ENCODE measurements around the gene PLXNA3.

The PLXNA3 gene

DNA sequence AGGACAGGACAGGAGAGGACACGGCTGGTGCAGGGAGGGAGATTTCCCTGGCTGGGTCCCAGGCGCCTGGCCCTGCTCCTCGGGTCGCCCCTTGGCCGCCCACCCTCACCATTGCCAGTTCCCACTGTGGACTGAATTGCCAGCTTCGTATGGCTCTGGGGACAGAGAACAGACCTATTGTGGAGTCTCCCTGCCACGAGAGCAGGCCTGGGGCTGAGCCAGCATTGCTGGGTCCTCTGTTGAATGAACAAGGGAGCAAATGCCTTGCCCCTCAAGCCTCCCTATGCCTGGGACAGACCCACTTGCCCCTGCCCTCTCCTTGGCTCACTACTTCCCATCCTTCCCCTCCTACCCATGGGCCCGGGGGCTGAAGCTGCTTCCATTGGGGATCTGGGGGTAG, 4.3 kb downstream of the PLXNA3 start:
- no peak for DNase-seq

DNA sequence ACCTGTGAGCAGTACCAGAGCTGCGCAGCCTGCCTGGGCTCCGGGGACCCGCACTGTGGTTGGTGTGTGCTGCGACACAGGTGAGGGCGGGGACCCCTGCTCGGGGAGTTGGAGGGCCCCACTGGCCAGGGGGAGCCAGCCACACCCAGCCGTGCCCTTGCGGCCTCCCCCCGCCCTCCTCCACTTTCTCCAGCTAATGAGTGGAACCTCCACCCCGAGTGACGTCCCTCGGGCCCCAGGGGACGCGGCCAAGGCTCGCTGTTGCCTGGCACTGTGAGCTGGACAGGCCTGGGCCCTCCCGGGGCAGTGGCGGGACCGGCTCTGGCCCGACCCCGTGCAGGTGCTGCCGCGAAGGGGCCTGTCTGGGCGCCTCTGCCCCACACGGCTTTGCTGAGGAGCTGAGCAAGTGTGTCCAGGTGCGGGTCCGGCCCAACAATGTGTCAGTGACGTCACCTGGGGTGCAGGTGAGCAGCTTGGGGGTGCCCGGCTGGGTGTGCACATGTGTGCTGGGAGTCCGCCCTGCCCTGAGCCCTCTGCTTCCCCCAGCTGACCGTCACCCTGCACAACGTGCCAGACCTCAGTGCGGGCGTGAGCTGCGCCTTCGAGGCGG, 5.6 kb downstream of the PLXNA3 start:
- DNase-seq, result no peak

DNA sequence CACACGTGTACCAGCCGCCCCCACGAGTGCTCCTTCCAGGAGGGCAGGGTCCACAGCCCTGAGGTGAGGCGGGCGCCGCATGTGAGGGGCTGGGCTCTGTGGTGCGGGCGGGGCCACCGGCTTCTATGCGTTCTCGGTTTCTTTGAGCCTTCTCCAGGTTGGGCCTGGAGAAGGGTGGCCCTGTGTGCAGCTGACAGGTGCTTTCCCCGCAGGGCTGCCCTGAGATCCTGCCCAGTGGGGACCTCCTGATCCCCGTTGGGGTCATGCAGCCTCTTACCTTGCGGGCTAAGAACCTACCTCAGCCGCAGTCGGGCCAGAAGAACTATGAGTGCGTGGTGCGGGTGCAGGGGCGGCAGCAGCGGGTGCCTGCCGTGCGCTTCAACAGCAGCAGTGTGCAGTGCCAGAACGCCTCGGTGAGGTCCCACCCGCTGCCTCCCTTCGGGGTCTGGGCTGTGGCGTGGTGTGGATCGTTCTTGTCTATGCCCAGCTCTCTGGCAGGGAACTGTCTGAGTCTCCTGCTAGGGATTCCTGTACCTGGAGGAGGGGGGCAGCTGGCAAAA, 6.8 kb downstream of the PLXNA3 start:
- no peak for DNase-seq

DNA sequence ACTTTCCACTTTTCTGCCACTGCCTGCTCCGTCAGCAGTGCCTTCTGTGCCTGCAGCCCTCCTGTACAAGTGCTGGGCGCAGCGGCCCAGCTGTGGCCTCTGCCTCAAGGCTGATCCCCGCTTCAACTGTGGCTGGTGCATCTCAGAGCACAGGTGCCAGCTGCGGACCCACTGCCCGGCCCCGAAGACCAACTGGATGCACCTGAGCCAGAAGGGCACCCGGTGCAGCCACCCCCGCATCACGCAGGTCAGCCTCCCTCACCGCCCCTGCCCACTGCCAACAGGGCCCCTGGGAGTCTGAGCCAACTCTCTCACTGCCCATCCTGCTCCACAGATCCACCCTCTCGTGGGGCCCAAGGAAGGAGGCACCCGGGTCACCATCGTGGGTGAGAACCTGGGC, 7.5 kb downstream of the PLXNA3 start:
- no peak for DNase-seq

DNA sequence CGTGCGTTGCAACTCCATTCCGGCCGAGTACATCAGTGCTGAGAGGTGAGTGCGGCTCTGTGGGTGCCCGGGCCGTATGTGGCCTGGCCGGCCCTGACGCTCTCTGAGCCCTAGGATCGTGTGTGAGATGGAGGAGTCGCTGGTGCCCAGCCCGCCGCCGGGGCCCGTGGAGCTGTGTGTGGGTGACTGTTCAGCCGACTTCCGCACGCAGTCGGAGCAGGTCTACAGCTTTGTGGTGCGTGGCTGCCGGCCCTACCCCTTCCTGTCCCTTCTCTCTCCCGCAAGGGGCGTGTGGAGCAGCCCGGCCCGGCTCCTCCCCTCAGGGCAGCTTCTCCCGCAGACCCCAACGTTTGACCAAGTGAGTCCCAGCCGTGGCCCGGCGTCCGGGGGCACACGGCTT, 8.0 kb downstream of the PLXNA3 start:
- no peak for DNase-seq

DNA sequence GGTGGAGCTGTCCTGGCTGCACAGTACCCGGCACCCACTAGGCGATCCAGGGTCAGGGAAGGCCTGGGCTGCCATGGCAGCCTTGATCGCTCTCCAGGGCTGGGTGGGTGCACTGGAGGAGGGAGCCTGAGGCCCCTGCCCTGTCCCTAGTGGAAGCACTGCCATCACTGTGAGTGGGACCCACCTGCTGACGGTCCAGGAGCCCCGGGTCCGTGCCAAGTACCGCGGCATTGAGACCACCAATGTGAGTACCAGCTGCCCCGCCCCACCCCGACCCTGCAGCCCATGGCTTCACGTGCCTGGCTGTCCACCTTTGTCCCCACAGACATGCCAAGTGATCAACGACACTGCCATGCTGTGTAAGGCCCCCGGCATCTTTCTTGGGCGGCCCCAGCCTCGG, 8.8 kb downstream of the PLXNA3 start:
- no peak for DNase-seq

DNA sequence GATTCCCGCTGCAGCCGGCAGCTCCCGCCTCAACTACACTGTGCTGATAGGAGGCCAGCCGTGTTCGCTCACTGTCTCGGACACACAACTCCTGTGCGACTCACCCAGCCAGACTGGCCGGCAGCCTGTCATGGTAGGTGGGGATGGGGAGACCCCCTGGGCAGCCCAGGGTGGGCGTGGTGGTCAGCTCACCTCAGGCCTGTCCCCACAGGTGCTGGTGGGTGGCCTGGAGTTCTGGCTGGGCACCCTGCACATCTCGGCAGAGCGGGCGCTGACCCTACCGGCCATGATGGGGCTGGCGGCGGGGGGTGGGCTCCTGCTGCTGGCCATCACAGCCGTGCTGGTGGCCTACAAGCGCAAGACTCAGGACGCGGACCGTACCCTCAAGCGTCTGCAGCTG, 9.5 kb downstream of the PLXNA3 start:
- DNase-seq, result no peak

DNA sequence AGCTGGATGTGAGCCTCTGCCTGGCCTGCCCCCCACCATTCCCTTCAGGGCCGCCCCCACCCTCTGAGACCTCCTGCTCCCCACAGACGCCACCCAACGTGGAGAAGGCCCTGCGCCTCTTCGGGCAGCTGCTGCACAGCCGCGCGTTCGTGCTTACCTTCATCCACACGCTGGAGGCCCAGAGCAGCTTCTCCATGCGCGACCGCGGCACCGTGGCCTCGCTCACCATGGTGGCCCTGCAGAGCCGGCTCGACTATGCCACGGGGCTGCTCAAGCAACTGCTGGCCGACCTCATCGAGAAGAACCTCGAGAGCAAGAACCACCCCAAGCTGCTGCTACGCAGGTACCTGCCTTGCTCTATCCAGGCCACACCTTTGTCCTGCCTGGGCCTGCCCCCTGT, 10.1 kb downstream of the PLXNA3 start:
- no peak for DNase-seq

DNA sequence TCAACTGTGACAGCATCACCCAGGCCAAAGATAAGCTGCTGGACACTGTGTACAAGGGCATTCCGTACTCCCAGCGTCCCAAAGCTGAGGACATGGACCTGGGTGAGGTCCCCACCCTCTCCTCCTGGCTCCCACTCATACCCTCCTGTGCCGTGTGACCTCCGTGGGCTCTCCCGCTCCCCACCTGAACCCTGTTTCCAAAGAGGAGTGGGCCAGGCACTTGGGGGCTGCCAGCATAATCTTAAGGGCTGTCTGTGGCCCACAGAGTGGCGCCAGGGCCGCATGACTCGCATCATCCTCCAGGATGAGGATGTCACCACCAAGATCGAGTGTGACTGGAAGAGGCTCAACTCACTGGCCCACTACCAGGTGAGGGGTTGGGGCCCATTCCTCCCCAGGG, 11.0 kb downstream of the PLXNA3 start:
- DNase-seq, result no peak

DNA sequence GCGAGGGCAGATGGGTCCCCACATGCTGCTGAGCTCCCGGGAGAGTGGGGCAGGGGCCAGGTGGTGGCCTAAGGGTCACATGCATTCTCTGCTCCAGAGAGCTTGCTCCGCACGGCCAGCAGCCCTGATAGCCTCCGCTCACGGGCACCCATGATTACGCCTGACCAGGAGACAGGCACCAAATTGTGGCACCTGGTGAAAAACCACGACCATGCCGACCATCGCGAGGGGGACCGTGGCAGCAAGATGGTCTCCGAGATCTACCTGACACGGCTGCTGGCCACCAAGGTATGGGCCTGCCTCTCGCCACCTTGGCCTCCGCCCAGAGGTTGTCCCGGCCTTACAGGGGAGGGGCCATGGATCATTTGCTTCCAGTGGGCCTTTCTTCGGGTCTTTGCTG, 11.8 kb downstream of the PLXNA3 start:
- DNase-seq, result no peak

DNA sequence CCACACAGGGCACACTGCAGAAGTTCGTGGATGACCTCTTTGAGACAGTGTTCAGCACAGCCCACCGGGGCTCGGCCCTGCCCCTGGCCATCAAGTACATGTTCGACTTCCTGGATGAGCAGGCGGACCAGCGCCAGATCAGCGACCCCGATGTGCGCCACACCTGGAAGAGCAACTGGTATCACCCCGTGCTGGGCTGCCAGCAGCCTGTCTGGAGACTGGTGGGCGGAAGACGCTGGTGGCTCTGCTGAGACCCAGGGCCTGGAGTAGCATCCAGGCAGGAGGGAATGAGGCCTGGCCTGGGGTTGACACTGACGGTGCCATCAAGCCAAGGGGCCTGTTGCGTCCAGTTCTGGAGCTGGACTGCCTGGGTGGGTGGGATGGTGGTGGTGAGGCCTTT, 12.4 kb downstream of the PLXNA3 start:
- no peak for DNase-seq

DNA sequence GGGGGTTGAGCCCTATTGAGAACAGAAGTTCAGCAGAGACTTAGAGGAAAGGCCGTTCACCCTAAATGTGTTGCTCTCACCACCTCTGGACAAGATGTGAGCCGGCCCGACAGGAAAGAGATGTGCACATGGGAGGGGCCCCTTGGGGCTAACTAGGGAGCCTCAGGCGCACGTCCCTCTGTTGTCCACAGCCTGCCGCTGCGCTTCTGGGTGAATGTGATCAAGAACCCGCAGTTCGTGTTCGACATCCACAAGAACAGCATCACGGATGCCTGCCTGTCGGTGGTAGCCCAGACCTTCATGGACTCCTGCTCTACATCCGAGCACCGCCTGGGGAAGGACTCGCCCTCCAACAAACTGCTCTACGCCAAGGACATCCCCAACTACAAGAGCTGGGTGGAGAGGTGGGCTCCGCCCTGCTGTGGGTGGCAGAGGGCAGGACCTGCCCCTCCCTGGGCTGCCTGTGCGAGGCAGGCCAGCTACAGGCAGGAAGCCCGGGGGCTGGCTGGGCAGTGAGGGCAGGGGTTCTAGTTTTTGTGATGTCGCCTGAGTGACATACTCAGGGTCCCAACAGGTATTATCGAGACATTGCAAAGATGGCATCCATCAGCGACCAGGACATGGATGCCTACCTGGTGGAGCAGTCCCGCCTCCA, 13.0 kb downstream of the PLXNA3 start:
- DNase-seq, result no peak

DNA sequence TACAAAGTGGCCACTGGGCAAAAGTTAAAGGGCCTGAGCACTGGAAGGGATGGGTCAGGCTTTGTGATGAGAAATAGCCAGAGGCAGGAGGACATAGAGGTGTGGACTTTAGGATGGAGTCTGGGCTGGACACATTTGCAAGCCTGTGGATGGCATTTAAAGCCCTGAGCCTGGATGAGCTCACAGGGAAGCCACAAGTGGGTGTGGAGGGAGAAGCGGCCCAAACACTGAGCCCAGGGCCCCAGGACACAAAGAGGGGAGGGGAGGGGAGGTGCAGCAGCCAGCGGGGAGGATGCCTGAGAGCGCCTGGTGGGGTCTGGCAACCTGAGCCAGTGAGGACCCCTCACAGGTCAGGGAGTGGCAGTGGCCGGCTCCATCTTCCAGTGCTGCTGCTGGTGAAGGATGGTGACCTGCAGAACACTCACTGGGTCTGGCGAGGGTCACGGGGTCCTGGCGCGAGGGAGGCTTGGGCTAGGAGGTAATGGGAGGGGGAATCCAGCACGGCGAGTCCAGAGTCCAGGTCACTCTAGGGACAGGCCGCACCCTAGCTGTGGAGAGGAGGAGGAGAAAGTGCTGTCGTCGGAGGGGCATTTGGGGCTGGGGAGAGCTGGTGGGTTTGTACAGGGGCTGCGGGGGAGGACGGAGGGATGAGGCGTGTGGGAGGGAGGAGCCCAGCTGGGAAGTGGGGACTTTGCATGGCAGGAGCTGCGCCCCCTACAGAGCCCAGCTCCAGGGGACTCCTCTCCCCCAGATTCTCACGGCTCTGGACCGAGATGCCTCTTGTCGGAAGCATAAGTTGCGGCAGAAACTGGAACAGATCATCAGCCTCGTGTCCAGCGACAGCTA, 14.0 kb downstream of the PLXNA3 start:
- DNase-seq, result no peak

DNA sequence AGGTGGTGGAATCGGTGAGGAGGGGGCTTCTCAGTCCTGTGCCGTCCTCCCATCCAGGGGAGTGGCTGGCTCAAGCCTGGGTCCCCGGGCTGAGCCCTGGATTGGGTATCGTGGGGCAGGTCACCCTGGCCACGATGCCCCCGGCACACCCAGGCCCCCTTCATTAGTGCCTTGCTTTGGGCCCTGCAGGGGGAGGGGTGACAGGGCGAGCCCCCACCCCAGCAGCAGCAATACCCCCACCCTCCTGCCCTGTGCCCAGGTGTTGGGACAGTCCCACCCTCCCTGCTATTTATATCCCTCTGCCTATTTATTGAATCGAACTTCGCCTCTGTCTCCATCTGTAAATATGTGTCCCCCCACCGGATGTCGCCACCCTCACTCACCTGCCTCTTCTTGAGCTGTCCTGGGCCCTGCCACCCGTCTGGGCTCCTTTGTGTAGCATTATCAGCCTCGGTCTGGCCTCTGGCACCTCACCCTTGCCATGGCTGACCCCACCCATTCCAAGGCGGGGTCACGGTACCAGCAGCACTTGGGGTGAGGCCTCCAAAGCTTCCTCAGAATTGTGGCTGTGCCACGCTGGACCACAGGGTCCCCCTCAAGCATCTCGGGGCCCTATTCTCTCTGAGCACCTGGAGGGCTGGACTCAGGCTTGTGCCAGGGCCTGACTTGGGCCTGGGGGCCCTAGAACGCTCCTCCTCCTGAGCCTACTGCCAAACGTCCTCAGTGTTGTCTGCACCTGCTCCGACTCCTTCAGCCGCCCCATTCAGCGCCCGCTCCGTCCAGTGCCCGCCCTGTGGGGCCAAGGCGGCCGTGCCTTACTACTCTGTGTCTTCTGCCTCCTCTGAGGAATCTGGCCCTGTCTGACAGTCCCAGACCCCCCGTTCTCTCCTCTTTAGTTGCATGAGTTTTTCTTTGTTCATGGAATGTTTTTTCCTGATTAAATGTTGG, 14.9 kb downstream of the PLXNA3 start:
- DNase-seq, result no peak

DNA sequence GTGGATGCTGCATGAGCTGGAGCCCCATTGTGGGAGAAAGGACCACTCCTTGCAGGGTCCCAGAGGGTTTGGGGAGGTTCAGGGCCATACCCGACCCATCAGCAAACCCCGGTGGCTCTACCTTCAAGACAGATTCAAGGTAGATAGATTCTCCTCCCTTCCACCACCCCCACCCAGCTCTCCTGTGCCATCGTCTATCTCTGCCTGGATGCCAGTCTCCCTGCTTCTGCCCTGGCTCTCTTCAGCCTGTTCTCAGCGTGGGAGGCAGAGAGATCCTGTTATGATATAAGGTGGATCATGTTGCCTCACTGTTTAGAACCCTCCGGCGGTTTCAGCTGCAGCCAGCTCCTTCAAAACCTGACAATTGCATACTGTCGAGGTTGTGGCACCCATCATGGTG, 15.6 kb downstream of the PLXNA3 start:
- DNase-seq, result no peak

DNA sequence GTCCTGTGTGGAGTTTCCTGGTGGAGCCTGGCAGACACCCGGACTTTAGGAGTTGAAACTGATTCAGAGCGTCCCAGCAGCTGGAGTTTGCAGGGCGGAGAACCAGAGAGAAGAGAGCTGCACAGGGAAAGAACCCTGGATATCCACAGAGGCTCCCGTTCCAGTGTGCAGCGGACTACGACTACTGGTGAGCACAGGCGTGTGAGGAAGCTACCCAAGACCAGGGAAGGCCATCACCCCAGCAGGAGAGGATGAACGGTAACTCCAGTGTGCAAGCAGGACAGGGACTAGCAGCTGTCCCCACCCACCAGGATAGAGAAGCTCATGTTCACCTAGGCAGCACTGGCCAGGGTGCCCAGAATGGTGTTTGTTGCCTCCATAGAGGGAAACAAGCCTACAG, 18.7 kb downstream of the PLXNA3 start:
- DNase-seq, result no peak

DNA sequence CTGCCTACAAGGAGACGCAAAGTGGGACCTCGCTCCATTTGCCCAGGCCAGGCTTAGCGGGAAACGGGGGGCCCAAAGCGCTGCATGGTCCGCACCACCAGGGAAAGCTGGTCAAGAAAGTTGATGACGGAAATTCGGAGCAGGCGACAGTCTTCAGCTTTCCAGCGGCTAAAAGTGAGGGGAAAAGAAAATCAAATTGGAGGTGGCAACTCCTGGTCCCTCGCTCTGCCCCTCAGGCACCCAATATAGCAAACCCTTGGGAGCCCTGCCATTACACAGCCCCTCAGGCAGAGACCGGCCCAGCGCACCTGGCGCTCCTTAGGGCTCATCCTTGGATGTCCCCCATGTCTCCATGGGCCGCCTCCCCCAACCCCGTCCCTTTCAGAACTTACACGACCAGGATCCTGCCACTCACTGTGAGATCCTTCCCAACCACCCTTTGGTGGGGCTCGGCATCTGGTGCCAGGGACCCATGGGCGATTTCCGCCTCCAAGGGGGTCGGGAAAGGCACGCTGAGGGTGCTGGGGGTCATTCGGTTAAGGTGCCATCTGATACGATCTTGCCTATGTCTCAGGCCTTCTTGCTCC, 19.9 kb downstream of the PLXNA3 start:
- DNase-seq, result no peak

DNA sequence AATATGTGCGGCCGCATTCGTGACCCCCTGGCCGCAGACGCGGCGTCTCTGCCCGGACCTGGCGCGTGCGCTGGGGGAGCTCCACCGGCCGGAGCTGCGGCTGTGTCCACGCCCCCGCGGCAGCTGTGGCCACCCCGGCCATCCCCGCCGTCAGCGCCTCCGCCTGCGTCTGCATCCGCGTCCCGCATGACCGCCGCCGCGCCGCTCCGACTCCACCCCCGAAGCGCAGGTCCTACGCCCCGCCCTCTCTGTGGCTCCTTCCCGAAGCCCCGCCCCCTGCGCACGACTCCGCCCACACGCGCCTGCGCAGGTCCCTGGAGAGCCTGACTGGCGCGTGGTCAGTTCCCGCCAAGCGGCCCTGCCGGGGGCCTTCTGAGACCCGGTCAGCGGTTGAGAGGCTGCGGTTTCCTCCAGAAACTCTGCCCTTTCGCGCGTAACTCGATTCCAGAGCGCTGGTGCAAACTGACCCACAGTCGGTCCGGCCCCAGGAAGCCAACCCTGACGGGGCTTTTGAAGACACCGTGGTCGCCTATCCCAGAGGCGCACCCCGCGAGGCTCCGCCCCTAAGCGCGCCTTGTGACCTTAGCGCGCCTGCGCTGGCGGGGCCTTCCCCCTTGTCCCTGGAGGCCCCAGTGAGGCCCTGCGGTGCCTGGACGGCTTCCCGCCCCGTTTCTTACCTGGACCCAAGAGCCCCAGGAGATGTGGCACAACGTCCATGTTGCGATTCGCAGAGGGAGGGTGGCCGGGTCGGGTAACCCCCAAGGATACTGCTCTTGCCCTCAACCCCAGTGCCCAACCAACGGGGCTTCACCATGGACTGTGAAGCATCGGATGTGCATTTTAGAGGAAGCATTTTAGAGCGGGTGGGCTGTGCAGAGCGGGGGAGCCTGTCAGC, 20.9 kb downstream of the PLXNA3 start, which contains the start of gene LAGE3:
Gene LAGE3, minus strand, starts transcription at position 554 of the 895 bp plus-strand sequence. Its CDS starts 366 bp downstream, at position 188.
- DNase-seq, result peak; percentile 97

DNA sequence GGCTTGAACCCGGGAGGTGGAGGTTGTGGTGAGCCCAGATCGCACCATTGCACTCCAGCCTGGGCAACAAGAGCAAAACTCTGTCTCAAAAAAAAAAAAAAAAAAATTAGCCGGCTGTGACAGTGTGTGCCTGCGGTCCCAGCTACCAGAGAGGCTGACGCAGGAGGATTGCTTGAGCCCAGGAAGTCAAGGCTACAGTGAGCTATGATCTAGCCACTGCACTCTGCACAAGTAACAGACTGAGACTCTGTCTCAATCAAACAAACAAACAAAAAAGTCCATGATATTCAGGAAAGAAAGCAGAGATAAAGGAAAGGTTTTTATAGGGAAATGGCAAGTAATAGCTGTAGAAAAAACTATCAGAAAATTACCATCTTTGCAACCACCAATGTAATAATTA, 23.1 kb downstream of the PLXNA3 start:
- DNase-seq, result no peak

DNA sequence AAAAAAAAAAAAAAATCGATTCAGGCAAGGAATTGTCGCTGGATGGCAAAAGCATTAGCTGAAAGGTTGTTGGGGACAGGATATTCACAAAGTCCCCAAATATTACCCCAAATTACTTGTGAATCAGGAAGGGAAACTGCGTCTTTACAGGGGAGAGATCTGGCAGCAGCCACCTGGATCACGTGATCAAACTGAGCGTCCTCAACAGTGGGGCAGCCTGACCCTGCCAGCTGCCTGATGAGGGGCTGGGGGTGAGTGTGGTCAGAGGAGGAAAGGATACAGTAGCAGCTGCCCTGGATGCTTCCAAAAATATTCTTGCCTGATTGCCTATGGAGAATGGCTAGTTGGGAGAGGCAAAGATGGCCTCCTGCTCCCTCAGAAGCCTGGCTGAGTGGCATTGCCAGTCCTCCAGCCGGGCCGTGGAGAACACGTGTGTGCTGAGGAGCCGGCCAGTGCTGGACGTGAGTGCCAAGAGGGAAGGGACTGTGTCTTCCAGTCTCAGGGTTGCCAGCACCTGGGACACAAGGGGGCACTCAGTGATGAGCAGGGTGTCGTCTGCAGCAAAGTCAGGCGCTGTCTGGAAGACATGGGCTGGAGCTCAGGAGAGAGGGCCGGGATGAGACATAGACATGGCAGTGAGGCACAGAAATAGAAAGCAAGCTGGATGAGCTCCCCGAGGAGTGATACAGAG, 24.0 kb downstream of the PLXNA3 start:
- DNase-seq, result no peak

DNA sequence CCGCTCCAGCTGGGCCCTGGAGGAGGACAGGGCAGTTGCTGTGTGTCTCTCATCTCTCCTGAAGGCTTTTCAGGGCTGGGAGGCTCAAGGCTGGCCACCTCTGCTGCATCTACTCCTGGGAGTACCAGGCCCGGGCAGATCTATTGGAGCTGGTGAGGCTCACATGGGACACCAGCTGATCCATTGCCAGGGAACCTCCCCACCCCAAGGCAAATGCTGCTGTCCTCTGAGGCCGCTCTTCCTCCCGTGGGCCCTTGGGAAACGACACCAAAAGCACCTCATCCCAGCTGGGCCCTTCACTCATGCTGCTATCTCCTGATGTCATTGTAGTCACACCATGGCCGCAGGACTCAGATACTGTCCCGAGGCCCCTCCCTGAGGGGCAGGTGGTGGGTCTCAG, 24.7 kb downstream of the PLXNA3 start:
- no peak for DNase-seq

Data from OCI-M1 (cell line).